Thoracic aorta (tissue), 2 donors: ENCODE results near the gene C4orf50. TPM values are rescaled to one million over a fixed set of nuclear protein-coding genes. Genes with fewer than 3 reads are reported as not detected.

Experiments used
- ATAC-seq: fragments of 150-250 bp; one replicate; pipeline ENCODE4 v1.8.0; 2017; ENCODE audit warnings: low read depth; ENCODE audit not compliant: insufficient number of reproducible peaks, low FRiP score
- DNase-seq: peaks from one replicate; pipeline ENCODE4 v3.0.0-alpha.2; 2020; ENCODE audit warnings: low spot score
- H3K27ac ChIP-seq, 2 donors: fragments of 200-600 bp; sonication (generic); 1 replicate in 1 of 2; 2 replicates in 1 of 2; pipeline ENCODE4 v1.5.1; 2016; ENCODE audit warnings: mild to moderate bottlenecking in 2 of 2, moderate library complexity in 2 of 2
- H3K27me3 ChIP-seq: fragments of 200-600 bp; sonication (generic); replicated peaks from 2 replicates; pipeline ENCODE4 v1.6.0; 2016; ENCODE audit warnings: mild to moderate bottlenecking; ENCODE audit not compliant: insufficient read depth
- H3K36me3 ChIP-seq: fragments of 200-600 bp; sonication (generic); one replicate; pipeline ENCODE4 v1.5.1; 2016
- H3K4me1 ChIP-seq, 2 donors: fragments of 200-600 bp; sonication (generic); 1 replicate in 1 of 2; 2 replicates in 1 of 2; pipeline versions ENCODE4 v1.5.1 to v1.6.0; 2016; ENCODE audit warnings: low read depth in 2 of 2, mild to moderate bottlenecking in 1 of 2; ENCODE audit not compliant: control insufficient read depth in 1 of 2
- H3K4me3 ChIP-seq: fragments of 200-600 bp; sonication (generic); 2 replicates; pipeline ENCODE4 v1.5.1; 2016; ENCODE audit warnings: mild to moderate bottlenecking
- H3K9me3 ChIP-seq: fragments of 200-600 bp; sonication (generic); 2 replicates; pipeline ENCODE4 v1.5.1; 2016
- total RNA-seq, 2 donors: library from RNA; depleted of rRNA; stranded (reverse); fragments of >200 nt; gene quantifications; one replicate each; pipeline versions ENCODE4 v1.1.0 to v1.2.3, GENCODE V29; 2016
- TF ChIP-seq, protein P1 (sequence below): fragments of 200-600 bp; sonication (generic); IDR thresholded peaks from one replicate; pipeline ENCODE4 v1.5.1; 2019; ENCODE audit warnings: antibody characterized with exemption

C4orf50 gene
- total RNA-seq, 2 donors from 2014 or later = 0.14 TPM; not detected in 1

DNA sequence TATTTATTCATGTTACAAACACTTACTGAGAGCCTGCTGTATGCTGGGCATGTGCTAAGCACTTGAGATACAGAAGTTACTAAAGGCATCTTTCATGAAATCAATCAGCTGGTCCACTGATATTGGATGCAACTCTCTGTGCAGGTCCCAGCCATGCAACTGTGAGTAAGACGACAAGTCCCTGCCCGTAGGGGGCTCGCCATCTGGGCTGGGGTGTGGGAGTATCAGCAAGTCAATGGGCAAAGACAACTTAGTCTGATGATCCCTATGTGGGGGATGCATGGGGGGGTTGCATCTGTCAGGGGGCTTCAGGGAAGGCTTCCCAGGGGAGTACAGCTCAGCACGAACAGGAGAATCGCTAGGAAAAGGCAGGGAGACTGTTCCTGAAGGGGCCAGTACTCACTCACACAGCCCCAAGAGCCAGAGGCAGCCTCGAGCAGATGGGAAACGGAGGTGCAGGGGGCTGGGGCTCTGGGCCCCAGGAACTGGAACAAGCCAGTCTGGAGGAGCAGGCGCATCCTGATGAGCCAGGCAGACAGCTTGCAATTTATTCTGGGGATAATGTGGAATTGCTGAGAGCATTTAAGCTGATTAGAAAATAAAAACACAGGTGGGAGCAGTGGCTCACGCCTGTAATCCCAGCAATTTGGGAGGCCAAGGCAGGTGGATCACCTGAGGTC, 165.6 kb downstream of the C4orf50 start:
- DNase-seq (no peak), ATAC-seq (no peak)
- Histone ChIP-seq H3K9me3 (no peaks in the 10 kb centered on the region), H3K36me3 (no peaks in the 10 kb centered on the region), H3K27me3 (no peaks in the 10 kb centered on the region), H3K27ac (no peak overlapping the region), H3K4me1 (no peaks in the 10 kb centered on the region), H3K4me3 (no peak overlapping the region)
- TF ChIP-seq, protein P1, sequence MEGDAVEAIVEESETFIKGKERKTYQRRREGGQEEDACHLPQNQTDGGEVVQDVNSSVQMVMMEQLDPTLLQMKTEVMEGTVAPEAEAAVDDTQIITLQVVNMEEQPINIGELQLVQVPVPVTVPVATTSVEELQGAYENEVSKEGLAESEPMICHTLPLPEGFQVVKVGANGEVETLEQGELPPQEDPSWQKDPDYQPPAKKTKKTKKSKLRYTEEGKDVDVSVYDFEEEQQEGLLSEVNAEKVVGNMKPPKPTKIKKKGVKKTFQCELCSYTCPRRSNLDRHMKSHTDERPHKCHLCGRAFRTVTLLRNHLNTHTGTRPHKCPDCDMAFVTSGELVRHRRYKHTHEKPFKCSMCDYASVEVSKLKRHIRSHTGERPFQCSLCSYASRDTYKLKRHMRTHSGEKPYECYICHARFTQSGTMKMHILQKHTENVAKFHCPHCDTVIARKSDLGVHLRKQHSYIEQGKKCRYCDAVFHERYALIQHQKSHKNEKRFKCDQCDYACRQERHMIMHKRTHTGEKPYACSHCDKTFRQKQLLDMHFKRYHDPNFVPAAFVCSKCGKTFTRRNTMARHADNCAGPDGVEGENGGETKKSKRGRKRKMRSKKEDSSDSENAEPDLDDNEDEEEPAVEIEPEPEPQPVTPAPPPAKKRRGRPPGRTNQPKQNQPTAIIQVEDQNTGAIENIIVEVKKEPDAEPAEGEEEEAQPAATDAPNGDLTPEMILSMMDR = no peak

DNA sequence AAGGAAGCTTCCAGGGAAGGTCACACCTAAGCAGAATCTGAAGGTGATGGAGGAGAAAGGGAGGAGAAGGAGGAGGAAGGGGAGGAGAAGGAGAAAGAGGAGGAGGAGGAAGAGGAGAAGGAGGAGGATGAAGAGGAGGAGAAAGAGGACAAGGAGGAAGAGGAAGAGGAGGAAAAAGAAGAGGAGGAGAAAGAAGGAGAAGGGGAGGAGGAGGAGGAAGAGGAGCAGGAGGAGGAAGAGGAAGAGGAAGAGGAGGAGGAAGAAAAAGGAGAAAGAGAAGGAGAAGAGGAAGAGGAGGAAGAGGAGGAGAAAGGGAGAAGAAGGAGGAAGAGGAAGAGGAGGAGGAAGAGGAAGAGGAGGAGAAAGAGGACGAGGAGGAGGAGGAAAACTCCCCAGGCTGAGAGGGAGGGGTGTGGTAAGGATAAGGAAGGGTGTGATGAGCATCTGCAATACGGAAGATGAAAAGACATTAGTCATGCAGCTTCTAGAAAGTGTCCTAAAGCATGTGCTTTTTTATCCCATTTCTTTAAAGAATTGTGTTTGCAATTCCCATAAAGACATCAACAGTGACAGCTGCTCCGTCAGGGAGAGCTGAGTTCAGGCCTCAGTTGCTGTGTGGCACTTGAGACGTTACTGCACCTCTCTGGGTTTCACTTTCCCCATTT, 166.5 kb downstream of the C4orf50 start:
- no peak overlapping the region for H3K27ac ChIP-seq
- H3K4me1 ChIP-seq = no peaks in the 10 kb centered on the region
- no peaks in the 10 kb centered on the region for H3K36me3 ChIP-seq
- ATAC-seq (no peak), DNase-seq (no peak)
- no peaks in the 10 kb centered on the region for H3K27me3 ChIP-seq
- TF ChIP-seq, protein P1 = no peak
- no peaks in the 10 kb centered on the region for H3K9me3 ChIP-seq
- H3K4me3 ChIP-seq = no peak overlapping the region

Other genes starting within 250 kb of the C4orf50 start
- 1 to 10 TPM in 1 of 2 donors, not detected in 1; 1.8 TPM for gene CRMP1, start 125.3 kb downstream of the C4orf50 start, total RNA-seq
- under 1 TPM; 0.28 to 0.81 TPM for gene JAKMIP1, start 182.1 kb upstream of the C4orf50 start, total RNA-seq